Glomerular endothelial cell (primary cell): ENCODE measurements around the gene CPNE6. TPM values are rescaled to one million over a fixed set of nuclear protein-coding genes. Genes with fewer than 3 reads are reported as not detected.
"Not testable (repeated sequence)": the region's sequence is repeated elsewhere in the genome, so short reads cannot be mapped to it uniquely, and the experiment has no call there.

Source experiments
- DNase-seq: peaks from one replicate; pipeline ENCODE4 v3.0.0-alpha.2; 2011; ENCODE audit warnings: low read depth, low spot score; ENCODE audit errors: extremely low read depth
- total RNA-seq: library from RNA; depleted of rRNA; stranded (reverse); fragments of >200 nt; gene quantifications from 2 replicates; pipeline ENCODE4 v1.2.3, GENCODE V29; 2015

Gene CPNE6
- total RNA-seq, 1 donor from 2014 or later, result not detected

DNA sequence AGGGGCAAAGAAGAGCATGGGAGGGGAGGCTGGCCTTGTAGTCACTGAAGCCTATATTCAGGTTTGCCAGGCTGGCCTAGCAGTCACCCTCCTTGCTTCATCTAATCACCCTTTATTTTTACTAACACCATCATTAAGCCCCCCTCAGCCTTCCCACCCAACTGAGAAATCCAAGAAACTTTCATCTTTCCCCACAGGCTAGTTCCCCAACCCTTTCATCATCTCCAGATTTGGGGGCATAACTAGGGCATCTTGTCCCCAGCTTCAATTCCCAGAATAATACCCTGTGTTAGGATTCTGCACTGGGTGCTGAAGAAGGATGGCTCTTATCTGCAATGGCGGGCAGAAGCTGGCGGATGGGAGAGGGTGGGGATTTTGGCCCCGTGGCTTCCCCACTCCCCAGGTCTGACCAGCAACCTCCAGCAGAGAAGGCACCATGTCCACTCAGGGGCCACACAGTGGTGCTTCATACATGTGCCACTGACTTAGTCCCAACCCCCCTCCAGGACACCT, 29.7 kb downstream of the CPNE6 start:
- no peak for DNase-seq

DNA sequence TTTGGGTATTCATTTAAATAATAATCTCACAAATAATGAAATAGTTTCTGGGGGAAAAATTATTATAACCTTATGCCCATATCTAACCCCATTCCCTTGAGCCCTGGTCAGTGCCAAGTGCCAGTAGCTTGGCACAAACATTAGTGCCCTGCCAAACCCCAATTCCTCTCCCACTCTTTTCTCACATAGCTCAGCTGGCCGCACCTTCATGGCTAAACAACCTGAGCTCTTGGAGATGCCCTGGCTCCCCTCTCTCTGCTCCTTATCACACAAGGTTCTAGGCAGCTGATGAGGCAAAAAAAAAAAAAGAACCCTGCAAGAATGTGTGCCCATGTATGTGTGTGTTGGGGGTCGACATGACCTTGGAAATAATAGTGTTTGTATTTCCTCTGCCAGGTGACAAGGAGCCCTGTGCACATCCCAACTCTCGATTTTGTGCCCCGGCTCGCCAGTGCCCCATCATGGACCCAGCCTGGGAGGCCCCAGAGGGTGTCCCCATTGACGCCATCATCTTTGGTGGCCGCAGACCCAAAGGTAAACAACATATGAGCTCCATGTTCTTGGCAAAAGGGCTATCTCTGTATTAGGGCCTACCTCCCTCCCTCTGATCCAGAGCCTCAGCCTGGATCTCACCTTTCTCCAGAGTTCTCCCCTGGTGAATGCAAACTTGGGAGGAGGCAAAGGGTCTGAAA, 31.1 kb downstream of the CPNE6 start:
- no peak for DNase-seq

DNA sequence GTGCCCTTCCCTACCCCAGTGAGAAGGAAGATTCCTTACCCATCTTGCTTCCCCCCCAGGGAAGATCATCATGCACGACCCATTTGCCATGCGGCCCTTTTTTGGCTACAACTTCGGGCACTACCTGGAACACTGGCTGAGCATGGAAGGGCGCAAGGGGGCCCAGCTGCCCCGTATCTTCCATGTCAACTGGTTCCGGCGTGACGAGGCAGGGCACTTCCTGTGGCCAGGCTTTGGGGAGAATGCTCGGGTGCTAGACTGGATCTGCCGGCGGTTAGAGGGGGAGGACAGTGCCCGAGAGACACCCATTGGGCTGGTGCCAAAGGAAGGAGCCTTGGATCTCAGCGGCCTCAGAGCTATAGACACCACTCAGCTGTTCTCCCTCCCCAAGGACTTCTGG, 32.1 kb downstream of the CPNE6 start:
- DNase-seq, result no peak

DNA sequence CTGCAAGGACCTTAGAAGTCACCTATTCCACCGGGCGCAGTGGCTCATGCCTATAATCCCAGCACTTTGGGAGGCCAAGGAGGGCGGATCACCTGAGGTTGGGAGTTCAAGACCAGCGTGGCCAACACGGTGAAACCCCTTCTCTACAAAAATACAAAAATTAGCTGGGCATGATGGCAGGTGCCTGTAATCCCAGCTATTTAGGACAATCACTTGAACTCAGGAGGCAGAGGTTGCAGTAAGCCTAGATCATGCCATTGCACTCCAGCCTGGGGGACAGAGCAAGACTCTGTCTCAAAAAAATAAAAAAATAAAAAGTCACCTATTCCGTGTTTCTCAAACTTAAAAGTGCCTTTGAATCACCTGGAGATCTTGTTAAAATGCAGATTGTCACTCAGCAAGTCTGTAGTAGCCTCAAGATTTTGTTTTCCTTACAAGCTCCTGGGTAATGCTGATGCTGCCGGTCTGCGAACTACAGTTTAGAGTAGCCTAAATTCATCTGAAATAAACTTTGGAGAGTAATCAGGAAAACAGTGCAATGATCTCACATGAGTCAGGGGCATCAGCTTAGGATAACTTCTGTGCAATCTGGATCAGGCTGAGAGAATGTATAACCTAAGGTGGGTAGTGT, 34.4 kb downstream of the CPNE6 start:
- DNase-seq, result not testable (repeated sequence)

DNA sequence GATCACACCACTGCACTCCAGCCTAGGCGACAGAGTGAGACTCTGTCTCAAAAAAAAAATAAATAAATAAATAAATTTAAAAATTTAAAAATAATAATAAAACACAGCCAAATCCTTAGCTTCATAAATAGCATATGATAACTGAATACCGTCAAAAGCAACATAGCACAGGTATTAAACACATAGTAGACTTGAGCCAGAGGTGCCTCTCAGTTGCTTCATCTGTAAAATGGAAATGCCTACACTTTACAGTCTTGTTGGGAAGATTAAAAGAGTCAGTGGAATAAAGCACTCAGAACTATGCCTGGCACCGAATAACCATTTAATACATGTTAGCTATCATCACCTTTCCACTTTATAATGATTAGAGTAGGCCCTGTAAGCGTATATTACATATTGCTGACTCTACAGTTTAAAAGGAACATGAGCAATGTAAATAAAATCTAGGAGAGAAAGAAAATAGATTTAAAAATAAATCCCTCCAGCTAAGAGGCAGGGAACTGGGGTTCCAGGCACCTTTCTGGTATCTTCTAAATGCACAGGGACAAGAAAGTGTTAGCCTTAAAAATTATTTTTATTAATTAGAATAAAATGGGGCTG, 35.4 kb downstream of the CPNE6 start:
- no peak for DNase-seq

DNA sequence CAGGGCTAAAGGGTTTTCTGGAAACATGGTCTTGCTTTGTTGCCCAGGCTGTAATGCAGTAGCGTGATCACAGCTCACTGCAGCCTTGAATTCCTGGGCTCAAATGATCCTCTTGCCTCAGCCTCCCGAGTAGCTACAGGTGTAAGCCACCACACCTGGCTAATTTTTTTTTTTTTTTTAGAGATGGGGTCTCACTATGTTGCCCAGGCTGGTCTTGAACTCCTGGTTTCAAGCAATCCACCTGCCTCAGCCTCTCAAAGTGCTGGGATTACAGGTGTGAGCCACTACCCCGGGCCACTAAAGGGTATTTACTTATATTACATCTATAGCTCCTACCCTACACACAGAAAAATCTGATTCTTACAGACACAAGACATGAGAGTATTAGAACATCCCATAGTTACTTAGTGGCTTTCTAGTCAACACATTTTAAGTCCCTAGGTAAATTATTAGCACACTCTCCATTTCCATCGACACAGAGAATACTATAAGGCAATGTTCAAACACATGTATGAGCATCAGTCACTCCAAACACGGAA, 37.0 kb downstream of the CPNE6 start:
- DNase-seq, result no peak

DNA sequence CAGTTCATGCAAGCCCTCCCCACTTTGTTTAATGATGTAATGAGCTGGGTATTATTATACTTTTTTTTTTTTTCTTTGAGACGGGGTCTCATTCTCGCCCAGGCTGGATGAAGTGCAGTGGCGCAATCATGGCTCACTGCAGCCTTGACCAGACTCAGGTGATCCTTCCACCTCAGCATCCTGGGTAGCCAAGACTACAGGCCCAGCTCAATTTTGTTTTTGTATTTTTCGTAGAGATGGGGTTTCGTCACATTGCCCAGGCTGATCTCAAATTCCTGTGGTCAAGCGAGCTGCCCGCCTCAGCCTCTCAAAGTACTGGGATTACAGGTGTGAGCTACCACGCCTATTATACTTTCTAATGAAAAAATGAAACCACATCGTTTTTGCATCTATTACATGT, 38.7 kb downstream of the CPNE6 start:
- DNase-seq, result no peak

DNA sequence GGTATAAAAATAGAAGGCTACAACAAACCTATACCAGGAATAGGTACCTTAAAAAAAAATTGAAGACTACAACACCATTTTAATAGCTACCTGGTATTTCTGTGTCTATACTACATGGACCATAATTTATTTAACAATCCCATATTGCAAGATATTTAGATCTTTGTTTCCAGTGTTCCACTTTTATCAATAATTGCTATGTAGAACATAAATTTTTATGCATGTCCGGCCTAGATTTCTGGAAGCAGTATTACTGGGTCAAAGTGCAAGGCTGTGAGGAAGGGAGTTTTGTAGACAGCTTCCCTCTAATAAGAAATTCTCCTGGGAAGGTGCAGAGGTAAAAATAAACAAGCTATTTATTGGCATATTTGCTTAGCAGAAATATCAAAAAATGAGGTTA, 39.2 kb downstream of the CPNE6 start:
- no peak for DNase-seq

DNA sequence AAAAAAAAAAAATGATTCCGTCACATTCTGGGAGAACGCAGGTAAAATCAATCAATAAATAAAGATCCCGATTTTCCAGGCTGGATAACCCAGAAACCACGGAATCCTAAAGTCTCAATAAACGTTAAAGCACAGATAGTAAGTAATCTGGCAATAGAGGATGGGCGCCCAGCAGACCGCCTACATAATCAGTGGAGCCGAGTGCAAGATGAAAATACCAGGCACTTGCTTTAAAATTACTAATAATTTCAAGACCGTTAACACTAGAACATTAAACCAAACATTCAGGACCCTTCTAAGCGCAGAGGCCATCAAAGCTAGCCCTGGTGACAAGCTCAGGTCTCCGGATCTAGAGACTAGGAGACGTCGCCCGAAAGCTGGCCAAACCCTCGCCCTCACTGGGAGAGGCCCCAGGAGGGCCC, 42.0 kb downstream of the CPNE6 start:
- DNase-seq, result no peak

DNA sequence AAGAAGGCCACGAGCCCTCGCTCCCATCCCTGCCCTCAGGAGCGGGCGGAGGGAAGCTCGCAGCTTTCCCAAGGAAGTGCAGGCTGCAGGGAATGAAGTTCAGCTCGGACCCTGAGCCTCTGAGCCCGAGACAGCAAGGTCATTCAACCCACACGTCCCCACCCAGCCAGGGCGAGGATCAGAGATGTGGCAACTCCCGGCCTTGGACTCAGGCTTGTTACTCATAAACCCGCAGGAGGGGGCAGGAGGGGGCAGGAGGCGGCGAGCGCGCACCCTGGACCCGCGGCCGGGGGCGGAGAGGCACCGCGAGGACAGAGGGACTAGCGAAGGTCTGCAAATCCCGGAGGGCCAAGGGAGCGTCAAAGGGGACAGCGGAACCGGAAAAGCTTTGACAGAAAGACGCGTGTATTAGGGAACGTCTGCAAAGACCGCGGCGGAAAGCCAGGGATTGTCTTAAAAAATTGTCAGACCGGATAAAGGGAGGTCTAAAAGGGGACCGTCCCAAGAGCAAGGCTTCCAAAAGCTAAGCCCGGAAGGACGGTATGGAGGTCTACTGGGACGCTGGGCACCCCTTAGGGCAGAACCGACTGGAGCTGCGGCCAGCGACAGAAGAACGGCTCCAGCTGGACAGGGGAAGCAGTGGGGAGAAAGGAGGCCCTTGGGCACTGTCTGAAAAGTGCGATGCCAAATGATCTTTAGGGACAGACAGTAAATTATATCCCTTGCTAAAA, 42.6 kb downstream of the CPNE6 start:
- DNase-seq, result peak; percentile 47

DNA sequence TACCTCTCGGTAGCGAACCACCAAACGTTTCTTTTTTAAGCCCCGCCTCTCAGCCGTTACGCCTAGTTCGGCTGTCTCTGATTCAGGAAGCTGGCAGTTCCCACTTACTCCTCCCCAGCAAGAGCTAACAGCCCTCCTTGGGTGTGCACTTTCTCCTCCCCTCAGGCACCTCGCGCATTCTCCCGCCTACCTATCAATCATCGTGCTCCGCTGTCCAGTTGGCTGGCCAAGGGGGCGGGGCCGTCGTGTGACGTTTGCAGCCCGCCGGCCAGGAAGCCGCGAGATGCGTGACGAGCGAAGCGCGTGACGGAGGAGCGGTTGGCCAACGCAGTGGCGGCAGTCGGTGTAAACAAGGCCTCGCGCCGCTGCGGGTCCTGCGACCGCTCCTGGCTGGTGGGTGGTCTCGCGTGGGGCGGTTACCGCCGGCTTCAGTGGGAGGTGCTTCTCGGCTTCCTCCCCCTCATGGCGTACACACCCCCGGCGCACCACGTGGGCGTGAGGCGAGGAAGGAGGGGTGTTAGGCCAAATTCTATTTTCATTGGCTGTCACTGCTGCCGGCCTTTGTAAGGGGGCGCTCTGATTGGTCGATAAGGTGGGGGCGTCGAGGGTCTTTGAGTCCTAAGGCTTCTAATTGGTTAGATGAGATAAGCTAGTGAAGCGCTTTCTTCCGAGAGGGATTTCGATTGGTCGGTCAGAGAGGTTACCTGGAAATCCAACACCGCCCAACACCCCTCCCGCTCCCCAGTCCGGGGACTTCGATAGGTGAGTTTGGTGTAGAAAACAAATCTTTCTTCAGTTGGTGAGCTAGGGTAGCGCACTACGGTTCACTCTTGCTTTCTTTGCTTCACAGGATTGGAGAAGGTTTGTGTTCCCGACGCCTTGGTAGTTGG, 43.4 kb downstream of the CPNE6 start, which contains the start of the genes DCAF11 and NRL:
Gene DCAF11, plus strand, starts transcription at position 246 of the 890 bp plus-strand sequence. CDS start 818 bp downstream, outside the sequence.
Gene NRL, minus strand, starts transcription at position 418 of the 890 bp plus-strand sequence. CDS start 32,101 bp downstream, outside the sequence.
- peak; percentile 96 for DNase-seq

DNA sequence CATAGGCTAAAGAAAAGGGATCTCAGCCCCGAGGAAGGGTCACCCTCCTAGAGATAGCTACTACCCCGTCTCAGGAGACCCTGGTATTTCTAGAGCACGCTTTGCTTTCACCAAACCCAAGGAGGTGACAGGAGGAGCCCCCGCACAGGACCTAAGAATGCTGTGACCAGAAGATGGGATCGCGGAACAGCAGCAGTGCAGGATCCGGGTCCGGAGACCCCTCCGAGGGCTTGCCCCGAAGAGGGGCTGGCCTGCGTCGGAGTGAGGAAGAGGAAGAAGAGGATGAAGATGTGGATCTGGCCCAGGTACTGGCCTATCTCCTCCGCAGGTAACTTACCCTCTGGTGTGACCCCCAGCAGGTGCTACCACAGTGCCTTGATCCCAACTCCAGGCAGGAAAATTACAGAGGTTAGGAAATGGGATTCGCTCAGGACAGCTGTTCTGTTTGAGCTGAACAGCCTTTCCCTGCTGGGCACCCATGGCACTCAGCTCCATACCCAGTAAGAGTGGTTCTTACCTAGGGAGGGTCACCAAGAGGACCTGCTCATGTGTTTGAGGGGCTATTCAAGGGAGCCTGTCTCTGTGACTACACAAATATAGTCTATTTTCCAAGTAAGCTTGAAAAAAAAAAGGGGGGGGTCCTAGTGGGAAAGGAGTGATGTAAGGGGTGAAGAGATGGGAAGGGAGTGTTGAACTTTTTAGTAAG, 44.2 kb downstream of the CPNE6 start:
- no peak for DNase-seq

DNA sequence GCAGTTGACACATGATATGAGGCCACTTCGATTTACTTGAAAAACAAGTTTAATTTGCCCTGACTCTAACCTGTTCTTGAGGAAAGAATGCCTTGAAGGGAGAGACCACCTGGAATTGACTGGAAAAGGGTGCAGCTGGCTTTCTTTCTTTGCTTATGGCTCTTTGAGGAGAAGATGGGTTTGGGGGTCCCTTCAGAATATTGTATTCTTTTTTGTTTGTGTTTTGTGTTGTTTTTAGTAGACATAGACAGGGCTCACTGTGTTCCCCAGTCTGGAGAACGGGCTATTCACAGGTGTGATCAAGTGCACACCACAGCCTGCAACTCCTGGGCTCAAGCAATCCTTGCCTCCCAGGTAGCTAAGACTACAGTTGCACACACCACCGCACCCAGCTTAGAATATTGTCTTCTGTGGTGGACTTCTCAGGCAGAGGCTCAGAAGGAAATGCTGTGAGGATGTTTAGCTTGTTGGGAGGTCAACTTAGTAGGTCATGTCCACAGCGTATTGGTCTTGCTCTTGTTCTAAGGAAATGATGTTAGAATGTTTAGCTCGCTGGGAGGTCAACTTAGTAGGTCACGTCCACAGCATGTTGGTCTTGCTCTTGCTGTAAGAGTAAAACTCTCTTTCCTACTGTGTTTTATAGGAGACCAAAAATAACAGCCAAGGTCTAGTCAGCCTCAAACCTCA, 44.9 kb downstream of the CPNE6 start:
- no peak for DNase-seq

DNA sequence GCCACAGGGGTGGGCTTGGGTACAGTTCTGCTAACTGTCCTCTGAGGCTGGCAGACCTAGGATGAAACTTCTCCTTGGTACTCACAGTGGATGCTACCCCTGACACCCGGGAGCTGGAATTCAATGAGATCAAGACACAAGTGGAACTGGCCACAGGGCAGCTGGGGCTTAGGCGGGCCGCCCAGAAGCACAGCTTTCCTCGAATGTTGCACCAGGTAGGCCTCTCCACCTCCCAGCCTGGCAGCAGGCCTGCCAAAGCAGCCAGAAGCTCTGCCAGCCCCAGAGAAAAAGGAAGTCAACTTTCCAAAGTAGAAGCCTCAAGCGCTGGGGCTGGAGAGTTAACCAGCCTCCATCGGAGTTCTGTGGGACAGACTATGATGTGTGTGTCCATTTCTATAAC, 45.8 kb downstream of the CPNE6 start:
- no peak for DNase-seq

DNA sequence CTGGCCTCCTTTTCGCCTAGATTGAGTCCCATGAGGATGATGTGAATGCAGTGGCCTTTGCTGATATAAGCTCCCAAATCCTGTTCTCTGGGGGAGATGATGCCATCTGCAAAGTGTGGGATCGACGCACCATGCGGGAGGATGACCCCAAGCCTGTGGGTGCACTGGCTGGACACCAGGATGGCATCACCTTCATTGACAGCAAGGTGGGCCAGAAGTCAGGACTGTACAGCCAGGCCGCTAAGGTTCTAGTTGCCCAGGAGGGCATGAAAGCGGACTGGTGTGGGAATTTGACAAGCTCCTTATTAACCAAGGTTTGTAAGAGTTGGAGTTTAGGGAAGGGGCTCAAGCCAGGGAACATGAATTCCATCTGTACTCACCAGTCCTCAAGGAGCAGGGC, 48.3 kb downstream of the CPNE6 start:
- DNase-seq, result no peak

DNA sequence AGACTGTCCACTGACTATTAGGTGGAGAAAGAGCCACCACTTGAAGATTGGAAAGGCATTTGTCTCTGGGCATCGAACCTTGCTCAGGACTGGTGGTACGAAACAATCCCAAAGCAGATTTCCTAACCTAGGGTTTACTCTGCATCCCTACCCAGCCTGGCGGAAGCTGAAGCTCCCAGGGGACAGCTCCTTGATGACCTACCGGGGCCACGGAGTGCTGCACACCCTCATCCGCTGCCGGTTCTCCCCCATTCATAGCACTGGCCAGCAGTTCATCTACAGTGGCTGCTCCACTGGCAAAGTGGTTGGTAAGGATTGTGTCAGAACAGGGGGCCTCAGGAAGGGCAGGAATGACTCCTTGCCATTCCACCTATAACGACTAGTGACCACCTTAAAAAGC, 49.8 kb downstream of the CPNE6 start:
- DNase-seq, result no peak

DNA sequence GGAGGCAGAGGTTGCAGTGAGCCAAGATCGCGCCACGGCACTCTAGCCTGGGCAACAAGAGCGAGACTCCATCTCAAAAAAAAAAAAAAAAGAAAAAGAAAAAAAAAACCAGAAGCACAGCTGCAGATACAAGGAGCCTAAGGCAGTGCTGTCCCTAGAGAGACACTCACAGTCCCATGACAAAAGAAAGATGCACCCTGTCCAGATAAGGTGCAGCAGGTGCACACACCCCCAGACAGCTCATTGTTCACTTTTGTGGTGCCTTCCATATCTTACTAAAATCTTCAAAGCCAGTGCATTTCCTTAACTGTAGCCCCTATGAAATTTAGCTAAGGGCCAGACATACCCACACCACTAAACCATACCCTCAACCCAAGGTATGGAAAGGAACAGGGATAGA, 51.1 kb downstream of the CPNE6 start:
- no peak for DNase-seq

DNA sequence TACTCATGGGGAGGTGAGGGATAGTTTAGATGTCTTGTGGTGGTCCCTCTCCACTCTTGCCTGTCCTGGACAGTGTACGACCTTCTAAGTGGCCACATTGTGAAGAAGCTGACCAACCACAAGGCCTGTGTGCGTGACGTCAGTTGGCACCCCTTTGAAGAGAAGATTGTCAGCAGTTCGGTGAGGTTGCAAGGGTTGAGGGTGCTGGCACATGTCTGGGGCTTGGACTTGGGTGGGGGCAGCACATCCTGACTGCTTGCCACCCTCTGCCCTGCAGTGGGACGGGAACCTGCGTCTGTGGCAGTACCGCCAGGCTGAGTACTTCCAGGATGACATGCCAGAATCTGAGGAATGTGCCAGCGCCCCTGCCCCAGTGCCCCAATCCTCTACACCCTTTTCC, 51.5 kb downstream of the CPNE6 start:
- no peak for DNase-seq
